ENCODE results near the gene TSKS. TPM values are rescaled to one million over a fixed set of nuclear protein-coding genes. Genes with fewer than 3 reads are reported as not detected.
A peak's percentile ranks its signal among the peaks of the same experiment; 100 is the strongest.

The TSKS gene
- total RNA-seq, 1 experiment from 2014 or later = 0.76 TPM

DNA sequence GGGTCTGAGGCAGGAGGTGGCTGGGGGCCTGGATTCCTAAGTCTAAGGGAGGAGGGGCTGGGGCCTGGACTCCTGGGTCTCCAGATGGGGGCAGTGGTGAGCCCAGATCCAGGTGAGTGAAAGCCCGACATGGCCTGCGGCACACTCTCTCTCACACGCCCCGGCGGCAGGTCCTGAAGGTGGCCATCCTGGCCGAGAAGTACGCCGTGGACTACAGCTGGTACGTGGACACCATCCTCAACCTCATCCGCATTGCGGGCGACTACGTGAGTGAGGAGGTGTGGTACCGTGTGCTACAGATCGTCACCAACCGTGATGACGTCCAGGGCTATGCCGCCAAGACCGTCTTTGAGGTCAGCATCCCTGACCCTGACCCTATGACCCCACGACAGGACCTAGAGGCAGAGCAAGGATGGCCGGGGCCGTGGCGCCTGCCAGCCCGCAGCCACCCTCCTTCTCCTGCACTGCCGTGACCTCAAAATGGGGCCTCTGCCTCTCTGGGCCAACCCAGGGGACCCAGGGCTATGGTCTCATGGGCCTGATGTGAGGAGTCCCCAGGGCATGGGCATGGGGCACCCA, 36.8 kb upstream of the TSKS start:
- H2AFZ ChIP-seq (ENCODE audit: low read depth, low read length, poor library complexity, severe bottlenecking) = no peak overlapping the region
- no peaks in the 10 kb centered on the region for H3K9me3 ChIP-seq (ENCODE audit: control insufficient read depth in 1 of 2, insufficient read depth in 1 of 2, low read depth in 1 of 2, low read length in 2 of 2)
- no peaks in the 10 kb centered on the region for H3K9me2 ChIP-seq (ENCODE audit: insufficient read depth)
- no peaks in the 10 kb centered on the region for H3K27me3 ChIP-seq (ENCODE audit: insufficient read depth, low read length)
- H3K4me1 ChIP-seq (ENCODE audit: control insufficient read depth in 1 of 2, insufficient read depth in 2 of 2, low read length in 2 of 2) = peaks cover 4% of the 10 kb centered on the region in 2 experiments; a peak in 3 of 4 replicates
- H3K4me2 ChIP-seq (ENCODE audit: low read length) = no peak overlapping the region
- ChIA-PET RAD21 (ENCODE audit: low non-redundant PET in 1 of 2, low total read pairs in 2 of 2, uncharacterized antibody in 2 of 2, unreplicated experiment in 2 of 2) (no interaction called here), CTCF (no interaction called here), POLR2A (no interaction called here)
- H3K4me3 ChIP-seq (replicated peaks in 1 of 2; ENCODE audit: low read depth in 1 of 2, low read length in 2 of 2) = no peak overlapping the region
- TF ChIP-seq, protein P1, sequence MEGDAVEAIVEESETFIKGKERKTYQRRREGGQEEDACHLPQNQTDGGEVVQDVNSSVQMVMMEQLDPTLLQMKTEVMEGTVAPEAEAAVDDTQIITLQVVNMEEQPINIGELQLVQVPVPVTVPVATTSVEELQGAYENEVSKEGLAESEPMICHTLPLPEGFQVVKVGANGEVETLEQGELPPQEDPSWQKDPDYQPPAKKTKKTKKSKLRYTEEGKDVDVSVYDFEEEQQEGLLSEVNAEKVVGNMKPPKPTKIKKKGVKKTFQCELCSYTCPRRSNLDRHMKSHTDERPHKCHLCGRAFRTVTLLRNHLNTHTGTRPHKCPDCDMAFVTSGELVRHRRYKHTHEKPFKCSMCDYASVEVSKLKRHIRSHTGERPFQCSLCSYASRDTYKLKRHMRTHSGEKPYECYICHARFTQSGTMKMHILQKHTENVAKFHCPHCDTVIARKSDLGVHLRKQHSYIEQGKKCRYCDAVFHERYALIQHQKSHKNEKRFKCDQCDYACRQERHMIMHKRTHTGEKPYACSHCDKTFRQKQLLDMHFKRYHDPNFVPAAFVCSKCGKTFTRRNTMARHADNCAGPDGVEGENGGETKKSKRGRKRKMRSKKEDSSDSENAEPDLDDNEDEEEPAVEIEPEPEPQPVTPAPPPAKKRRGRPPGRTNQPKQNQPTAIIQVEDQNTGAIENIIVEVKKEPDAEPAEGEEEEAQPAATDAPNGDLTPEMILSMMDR (IDR thresholded peaks at IDR 0.05 in 2 of 3, conservative IDR thresholded peaks at IDR 0.05 in 1 of 3; ENCODE audit: borderline replicate concordance in 1 of 3, insufficient read depth in 1 of 3, low read depth in 2 of 3, low read length in 2 of 3) = peak in 2 of 3 experiments; percentile 29 to 41; a peak in 2 of 6 replicates
- TF ChIP-seq, protein P2, sequence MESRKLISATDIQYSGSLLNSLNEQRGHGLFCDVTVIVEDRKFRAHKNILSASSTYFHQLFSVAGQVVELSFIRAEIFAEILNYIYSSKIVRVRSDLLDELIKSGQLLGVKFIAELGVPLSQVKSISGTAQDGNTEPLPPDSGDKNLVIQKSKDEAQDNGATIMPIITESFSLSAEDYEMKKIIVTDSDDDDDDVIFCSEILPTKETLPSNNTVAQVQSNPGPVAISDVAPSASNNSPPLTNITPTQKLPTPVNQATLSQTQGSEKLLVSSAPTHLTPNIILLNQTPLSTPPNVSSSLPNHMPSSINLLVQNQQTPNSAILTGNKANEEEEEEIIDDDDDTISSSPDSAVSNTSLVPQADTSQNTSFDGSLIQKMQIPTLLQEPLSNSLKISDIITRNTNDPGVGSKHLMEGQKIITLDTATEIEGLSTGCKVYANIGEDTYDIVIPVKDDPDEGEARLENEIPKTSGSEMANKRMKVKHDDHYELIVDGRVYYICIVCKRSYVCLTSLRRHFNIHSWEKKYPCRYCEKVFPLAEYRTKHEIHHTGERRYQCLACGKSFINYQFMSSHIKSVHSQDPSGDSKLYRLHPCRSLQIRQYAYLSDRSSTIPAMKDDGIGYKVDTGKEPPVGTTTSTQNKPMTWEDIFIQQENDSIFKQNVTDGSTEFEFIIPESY (IDR thresholded peaks at IDR 0.05; ENCODE audit: extremely low read depth, insufficient replicate concordance, low read length) = no peak
- intact Hi-C loops (cut with micrococcal nuclease) = no loop called here
- no peaks in the 10 kb centered on the region for H4K20me1 ChIP-seq (ENCODE audit: insufficient read depth)
- BruUV-seq (replicated peaks) = no TSS peak
- H3K79me2 ChIP-seq (ENCODE audit: insufficient read depth, low read length) = no peaks in the 10 kb centered on the region
- H3K27ac ChIP-seq (ENCODE audit: low read depth, low read length) = no peak overlapping the region
- H3K36me3 ChIP-seq (ENCODE audit: control insufficient read depth in 1 of 2, insufficient read depth in 2 of 2, low read length in 2 of 2) = peaks cover 26 to 35% of the 10 kb centered on the region in 2 experiments
- no peak for DNase-seq (ENCODE audit: low read depth, low spot score)
- no peak overlapping the region for H3K9ac ChIP-seq (ENCODE audit: low read length)
- peak; percentile 66 for ATAC-seq

DNA sequence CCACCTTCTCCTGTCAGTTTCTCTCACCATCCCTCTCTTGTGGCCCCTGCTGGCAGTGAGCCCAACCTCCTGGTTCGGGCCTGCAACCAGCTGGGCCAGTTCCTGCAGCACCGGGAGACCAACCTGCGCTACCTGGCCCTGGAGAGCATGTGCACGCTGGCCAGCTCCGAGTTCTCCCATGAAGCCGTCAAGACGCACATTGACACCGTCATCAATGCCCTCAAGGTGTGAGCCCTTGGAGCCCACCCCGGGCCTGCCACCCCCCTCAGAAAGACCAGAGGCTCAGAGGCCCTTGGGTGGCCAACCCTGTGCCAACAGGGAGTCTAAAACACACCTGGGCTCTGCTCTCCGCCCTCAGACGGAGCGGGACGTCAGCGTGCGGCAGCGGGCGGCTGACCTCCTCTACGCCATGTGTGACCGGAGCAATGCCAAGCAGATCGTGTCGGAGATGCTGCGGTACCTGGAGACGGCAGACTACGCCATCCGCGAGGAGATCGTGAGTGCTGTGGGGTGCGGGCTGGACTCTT, 36.2 kb upstream of the TSKS start:
- RAD21 ChIA-PET (ENCODE audit: low non-redundant PET in 1 of 2, low total read pairs in 2 of 2, uncharacterized antibody in 2 of 2, unreplicated experiment in 2 of 2) = no interaction called here
- BruUV-seq (replicated peaks) = no TSS peak
- Histone ChIP-seq H3K9me2 (ENCODE audit: insufficient read depth) (no peaks in the 10 kb centered on the region), H4K20me1 (ENCODE audit: insufficient read depth) (no peaks in the 10 kb centered on the region), H2AFZ (ENCODE audit: low read depth, low read length, poor library complexity, severe bottlenecking) (no peak overlapping the region), H3K9ac (ENCODE audit: low read length) (no peak overlapping the region), H3K79me2 (ENCODE audit: insufficient read depth, low read length) (no peaks in the 10 kb centered on the region), H3K4me2 (ENCODE audit: low read length) (no peak overlapping the region), H3K4me1 (ENCODE audit: control insufficient read depth in 1 of 2, insufficient read depth in 2 of 2, low read length in 2 of 2) (no peaks in the 10 kb centered on the region; a peak in 1 of 4 replicates), H3K9me3 (ENCODE audit: control insufficient read depth in 1 of 2, insufficient read depth in 1 of 2, low read depth in 1 of 2, low read length in 2 of 2) (no peaks in the 10 kb centered on the region), H3K27ac (ENCODE audit: low read depth, low read length) (no peak overlapping the region), H3K36me3 (ENCODE audit: control insufficient read depth in 1 of 2, insufficient read depth in 2 of 2, low read length in 2 of 2) (peaks cover 30 to 35% of the 10 kb centered on the region in 2 experiments), H3K27me3 (ENCODE audit: insufficient read depth, low read length) (no peaks in the 10 kb centered on the region), H3K4me3 (replicated peaks in 1 of 2; ENCODE audit: low read depth in 1 of 2, low read length in 2 of 2) (no peak overlapping the region)
- CTCF ChIA-PET = no interaction called here
- TF ChIP-seq, protein P1 (IDR thresholded peaks at IDR 0.05 in 2 of 3, conservative IDR thresholded peaks at IDR 0.05 in 1 of 3; ENCODE audit: borderline replicate concordance in 1 of 3, insufficient read depth in 1 of 3, low read depth in 2 of 3, low read length in 2 of 3) = no peak
- TF ChIP-seq ZNF274 (IDR thresholded peaks at IDR 0.05; ENCODE audit: low read depth, low read length) (no peak), ZFX (IDR thresholded peaks at IDR 0.05) (no peak), JUND (IDR thresholded peaks at IDR 0.05) (no peak), ELF1 (IDR thresholded peaks at IDR 0.05; ENCODE audit: borderline replicate concordance, low read depth) (no peak), EZH2phosphoT487 (IDR thresholded peaks at IDR 0.05; ENCODE audit: borderline replicate concordance) (no peak), RAD21 (IDR thresholded peaks at IDR 0.05; ENCODE audit: low read depth) (no peak), CBX3 (IDR thresholded peaks at IDR 0.05; ENCODE audit: low read depth) (no peak)
- TF ChIP-seq, protein P3, sequence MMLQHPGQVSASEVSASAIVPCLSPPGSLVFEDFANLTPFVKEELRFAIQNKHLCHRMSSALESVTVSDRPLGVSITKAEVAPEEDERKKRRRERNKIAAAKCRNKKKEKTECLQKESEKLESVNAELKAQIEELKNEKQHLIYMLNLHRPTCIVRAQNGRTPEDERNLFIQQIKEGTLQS (IDR thresholded peaks at IDR 0.05) = no peak
- ATAC-seq = no peak
- POLR2A ChIA-PET = no interaction called here
- intact Hi-C loops (cut with micrococcal nuclease) = no loop called here
- DNase-seq (ENCODE audit: low read depth, low spot score) = no peak
